ENCODE measurements around the gene ARL8B.

GRCh38 chr3:5229414-5229813 lies 107.3 kb downstream of the ARL8B start:
- TF ChIP-seq CTCF (IDR thresholded peaks at IDR 0.05; ENCODE audit: low read depth, low read length, missing input control) (no peak), SP1 (IDR thresholded peaks at IDR 0.05) (no peak), YY1 (IDR thresholded peaks at IDR 0.05) (no peak), RAD21 (IDR thresholded peaks at IDR 0.05) (no peak), TAF1 (conservative IDR thresholded peaks at IDR 0.05) (no peak), EGR1 (IDR thresholded peaks at IDR 0.05; ENCODE audit: low read depth in 2 of 2) (no peak), JUND (IDR thresholded peaks at IDR 0.05) (no peak), MAX (IDR thresholded peaks at IDR 0.05) (no peak), GABPA (IDR thresholded peaks at IDR 0.05 in 1 of 2, conservative IDR thresholded peaks at IDR 0.05 in 1 of 2) (no peak), NR2F2 (IDR thresholded peaks at IDR 0.05) (no peak), HNF4G (IDR thresholded peaks at IDR 0.05) (no peak), ATF3 (IDR thresholded peaks at IDR 0.05) (no peak)
- TF ChIP-seq, protein P1, sequence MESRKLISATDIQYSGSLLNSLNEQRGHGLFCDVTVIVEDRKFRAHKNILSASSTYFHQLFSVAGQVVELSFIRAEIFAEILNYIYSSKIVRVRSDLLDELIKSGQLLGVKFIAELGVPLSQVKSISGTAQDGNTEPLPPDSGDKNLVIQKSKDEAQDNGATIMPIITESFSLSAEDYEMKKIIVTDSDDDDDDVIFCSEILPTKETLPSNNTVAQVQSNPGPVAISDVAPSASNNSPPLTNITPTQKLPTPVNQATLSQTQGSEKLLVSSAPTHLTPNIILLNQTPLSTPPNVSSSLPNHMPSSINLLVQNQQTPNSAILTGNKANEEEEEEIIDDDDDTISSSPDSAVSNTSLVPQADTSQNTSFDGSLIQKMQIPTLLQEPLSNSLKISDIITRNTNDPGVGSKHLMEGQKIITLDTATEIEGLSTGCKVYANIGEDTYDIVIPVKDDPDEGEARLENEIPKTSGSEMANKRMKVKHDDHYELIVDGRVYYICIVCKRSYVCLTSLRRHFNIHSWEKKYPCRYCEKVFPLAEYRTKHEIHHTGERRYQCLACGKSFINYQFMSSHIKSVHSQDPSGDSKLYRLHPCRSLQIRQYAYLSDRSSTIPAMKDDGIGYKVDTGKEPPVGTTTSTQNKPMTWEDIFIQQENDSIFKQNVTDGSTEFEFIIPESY (IDR thresholded peaks at IDR 0.05), result no peak
- TF ChIP-seq, protein P2, sequence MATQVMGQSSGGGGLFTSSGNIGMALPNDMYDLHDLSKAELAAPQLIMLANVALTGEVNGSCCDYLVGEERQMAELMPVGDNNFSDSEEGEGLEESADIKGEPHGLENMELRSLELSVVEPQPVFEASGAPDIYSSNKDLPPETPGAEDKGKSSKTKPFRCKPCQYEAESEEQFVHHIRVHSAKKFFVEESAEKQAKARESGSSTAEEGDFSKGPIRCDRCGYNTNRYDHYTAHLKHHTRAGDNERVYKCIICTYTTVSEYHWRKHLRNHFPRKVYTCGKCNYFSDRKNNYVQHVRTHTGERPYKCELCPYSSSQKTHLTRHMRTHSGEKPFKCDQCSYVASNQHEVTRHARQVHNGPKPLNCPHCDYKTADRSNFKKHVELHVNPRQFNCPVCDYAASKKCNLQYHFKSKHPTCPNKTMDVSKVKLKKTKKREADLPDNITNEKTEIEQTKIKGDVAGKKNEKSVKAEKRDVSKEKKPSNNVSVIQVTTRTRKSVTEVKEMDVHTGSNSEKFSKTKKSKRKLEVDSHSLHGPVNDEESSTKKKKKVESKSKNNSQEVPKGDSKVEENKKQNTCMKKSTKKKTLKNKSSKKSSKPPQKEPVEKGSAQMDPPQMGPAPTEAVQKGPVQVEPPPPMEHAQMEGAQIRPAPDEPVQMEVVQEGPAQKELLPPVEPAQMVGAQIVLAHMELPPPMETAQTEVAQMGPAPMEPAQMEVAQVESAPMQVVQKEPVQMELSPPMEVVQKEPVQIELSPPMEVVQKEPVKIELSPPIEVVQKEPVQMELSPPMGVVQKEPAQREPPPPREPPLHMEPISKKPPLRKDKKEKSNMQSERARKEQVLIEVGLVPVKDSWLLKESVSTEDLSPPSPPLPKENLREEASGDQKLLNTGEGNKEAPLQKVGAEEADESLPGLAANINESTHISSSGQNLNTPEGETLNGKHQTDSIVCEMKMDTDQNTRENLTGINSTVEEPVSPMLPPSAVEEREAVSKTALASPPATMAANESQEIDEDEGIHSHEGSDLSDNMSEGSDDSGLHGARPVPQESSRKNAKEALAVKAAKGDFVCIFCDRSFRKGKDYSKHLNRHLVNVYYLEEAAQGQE (IDR thresholded peaks at IDR 0.05), result no peak

All from liver (tissue), 3 donors.